Measurements from ENCODE around the gene PSPC1.

PSPC1 gene

GRCh38 chr13:19670147-19670546 is 112.6 kb downstream of the PSPC1 start:
- no peak for DNase-seq

GRCh38 chr13:19668778-19669177 is 114.0 kb downstream of the PSPC1 start:
- no peak for DNase-seq

- no peak for DNase-seq
These were observed 117.3 kb downstream of the PSPC1 start for GRCh38 chr13:19665427-19665859.

GRCh38 chr13:19664481-19665230 is 118.1 kb downstream of the PSPC1 start:
- no peak for DNase-seq

- no peak for DNase-seq
These were observed 119.2 kb downstream of the PSPC1 start for GRCh38 chr13:19663416-19663979.

- DNase-seq, result no peak
These were observed 121.2 kb downstream of the PSPC1 start for GRCh38 chr13:19661561-19661960.

- no peak for DNase-seq
These were observed 121.6 kb downstream of the PSPC1 start for GRCh38 chr13:19661126-19661525.

GRCh38 chr13:19658831-19659230 is 123.9 kb downstream of the PSPC1 start:
- DNase-seq, result no peak

- no peak for DNase-seq
These were observed 124.7 kb downstream of the PSPC1 start for GRCh38 chr13:19657872-19658591.
